Germinal center (tissue), 1 donor: ENCODE measurements around the gene GALNT9.
"Not testable (repeated sequence)": the region's sequence is repeated elsewhere in the genome, so short reads cannot be mapped to it uniquely, and the experiment has no call there.

Source experiments
- DNase-seq: peaks from one replicate; pipeline ENCODE4 v3.0.0; 2012; ENCODE audit warnings: mixed read lengths, low spot score

Gene GALNT9

DNA sequence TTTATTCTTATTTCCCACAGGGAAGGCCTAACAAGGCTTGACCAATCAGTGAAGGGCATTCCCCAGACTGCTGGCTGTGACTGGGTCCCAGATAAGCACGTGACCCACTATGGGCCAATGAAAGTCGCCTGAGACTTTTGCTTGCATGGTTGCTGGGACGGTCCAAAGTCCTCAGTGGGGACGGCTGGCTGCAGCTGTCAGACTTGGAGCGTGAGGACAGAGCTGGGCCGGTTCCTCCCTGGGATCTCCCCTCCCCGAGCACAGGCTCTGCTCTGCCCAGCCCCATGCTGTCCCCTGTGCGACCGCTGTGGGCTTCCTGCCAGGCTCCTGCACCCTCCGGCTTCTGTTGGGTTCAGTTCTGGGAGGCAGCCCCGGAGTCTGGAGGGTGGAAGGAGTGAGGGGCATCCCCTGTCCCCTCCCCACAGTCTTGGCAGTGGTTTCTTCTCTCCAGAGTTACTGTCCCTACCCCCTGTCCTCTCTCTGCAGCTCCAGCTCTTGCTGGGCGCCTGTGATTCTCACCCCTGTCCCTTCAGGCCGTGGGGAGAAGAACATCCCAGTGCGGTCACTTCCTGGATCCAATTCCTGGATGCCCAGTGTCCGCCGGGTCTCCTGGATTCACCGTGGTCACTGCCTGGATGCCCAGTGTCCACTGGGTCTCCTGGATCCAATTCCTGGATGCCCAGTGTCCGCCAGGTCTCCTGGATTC, 50.1 kb downstream of the GALNT9 start:
- no peak for DNase-seq

DNA sequence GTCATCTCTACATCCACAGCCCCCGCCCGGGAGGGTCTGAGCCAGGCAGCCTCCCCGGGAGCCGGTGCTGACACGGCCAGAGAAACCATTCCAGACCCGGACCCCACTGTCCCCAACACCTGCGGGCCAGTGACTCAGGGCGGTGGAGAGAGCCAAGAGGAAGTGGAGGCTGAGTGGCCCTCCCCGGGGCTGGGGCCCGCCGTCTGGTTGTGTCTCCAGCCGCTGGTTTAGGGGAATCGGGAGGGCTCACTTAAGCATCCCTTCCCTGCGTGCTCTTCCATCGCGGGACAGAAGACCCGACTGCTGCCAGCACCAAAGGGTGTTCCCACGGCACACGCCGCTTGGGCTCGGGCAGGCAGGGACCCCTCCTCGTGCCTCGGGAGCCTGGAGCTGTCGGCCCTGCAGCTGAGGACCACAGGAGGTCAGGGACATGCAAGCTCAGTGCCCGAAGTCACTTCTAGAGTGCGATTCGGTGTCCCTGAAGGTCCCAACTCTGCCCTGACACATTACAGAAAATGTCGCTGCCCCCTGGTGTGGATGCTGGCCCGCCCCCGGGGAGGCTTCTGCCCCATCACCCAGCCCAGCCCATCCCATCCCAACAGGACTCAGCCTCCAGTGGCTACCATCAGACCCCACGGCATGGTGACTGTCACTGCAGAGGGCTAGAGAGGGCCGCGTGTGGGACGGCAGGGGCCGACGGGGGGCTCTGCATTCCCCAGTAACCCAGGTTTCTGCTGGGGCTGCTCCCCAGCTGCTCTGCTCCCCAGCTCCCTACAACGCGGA, 50.8 kb downstream of the GALNT9 start:
- no peak for DNase-seq

DNA sequence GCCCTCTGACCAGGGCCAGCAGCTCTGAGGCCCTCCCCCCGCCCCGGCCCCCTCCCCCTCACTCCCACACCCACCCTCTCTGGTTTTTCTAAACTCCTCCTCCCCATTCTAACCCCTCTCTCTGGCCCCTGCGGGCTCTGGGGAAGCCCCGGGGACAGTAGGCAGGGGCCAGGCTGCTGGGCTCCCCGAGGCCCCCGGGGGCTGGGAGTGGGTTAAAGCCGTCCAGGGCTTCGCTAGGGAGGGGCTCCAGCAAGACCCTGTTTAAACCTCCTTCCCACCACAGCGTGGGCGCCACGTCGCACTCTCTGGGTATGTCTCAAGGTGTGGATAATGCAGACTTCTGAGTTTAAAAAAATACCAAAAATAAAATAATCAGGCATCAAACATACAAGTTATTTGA, 51.4 kb downstream of the GALNT9 start:
- DNase-seq = no peak

DNA sequence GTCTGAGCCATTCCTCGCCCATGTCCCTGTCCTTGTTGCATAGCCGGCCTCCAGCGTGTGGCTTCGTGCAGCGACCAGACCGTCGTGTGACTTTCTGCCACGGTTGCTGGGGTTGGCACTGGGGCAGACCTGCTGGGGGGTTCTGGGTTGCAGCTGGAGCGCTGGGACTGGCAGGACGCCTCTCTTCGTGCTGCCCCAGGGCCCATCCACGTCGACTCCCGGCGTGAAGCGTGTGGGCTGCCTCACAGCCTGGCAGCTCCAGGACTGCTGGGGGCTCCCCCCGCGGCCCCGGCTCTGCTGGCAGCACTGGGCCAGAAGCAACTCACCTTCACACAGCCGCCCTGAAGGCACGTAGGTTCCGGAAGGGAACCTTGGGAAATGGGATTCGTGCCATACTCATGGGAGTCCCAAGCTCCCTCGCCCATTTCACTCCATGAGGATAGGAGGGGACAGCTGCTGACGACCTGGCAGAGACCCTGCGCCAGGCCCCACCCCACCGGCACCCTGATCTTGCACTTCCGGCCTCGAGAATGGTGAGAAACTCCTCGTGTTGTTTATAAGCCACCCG, 51.9 kb downstream of the GALNT9 start:
- DNase-seq = no peak

DNA sequence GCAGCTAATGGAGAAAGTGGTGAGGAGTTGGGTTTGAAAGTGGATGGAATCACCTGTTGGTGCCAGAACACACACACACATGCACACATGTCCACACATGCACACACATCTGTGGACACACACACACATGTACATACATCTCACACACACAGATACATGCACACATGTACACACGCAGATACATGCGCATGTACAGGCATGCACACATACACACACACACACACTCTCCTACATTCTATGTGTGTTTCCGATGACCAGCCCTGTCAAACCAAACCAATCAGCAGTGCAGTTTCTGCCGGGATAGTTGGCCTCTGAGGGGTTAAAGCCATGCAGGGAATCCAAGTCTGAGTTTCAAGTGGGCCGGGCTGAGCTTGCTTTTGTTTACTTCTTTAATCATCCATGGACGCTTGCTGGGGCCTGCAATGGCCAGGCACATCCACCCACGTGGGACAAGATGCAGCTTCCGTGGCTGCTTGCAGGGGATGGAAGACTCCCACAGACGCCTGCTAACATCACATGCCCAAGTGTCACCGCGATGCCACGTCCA, 52.5 kb downstream of the GALNT9 start:
- no peak for DNase-seq

DNA sequence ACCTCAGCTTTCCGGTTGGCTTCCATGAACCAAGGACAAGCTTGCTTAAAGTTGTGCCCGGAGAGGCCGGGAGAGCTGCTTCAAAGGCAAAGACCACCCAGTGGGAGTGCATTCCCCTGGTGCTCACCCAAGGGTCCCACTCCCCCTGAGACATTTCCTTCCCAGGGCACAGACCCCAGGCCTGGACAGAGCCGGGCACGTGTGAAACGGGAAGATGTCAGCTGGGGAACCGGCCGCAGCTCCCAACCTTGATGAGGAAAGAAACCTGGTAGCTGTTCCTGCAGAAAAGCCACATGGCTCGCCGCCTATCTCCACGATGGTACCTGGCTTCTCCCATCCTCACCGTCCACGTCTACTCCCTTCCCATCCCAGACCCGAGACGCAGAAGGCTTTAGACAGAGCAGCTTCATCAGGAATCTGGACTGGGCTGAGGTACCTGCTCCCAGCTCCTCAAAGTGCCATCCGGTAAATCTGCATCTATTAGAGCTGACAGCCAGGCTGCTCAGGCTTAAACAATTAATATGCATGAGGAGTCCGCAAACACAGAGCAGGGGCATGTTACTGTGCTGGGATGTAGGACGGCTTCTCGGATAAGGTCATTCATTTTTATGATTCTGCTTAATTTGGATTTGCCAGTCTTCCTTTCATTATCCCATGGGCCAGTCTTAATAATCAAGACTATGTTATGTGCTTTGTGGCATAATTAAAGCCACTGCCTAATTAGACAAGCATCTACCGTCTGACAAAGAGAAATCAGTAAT, 53.1 kb downstream of the GALNT9 start:
- DNase-seq = no peak

DNA sequence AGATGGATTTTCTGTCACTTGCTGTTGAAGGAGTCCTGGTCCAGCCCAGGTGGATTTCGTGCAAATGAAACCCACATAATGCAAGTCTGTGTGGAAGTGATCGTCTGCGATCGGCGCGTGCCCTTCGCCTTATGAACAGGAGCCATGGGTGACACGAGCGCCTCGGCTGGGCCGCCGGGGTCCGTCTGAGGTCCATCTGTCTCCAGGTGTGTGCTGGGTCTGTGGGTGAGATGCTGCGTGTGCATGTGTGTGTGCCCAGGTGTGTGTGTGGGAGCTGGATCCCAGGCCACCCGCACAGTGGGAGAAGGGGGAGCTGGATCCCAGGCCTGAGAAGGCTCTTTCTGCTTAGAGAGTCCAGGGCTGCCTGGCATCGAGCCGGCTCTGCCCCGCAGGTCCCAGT, 53.8 kb downstream of the GALNT9 start:
- DNase-seq = no peak

DNA sequence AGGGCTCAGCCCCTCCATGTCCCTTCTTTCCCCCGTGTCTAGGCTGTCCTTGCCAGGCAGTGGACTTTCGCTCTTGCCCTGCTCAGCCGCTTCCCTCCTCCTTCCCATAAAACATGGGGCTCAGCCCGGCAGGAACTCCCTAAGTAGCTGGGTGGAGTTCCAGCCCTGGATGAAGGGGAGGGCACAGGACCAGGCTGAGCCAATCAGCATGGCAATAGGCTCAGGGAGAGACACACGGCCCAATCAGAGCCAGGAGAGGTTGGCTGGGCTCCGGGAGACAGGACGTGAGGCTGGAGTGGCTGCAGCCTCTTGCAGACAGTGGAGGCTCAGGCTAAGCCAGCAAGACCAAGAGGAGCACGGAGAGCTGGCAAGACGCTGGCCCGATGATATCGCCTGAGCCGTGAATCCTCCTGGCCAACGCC, 54.3 kb downstream of the GALNT9 start:
- DNase-seq = no peak

DNA sequence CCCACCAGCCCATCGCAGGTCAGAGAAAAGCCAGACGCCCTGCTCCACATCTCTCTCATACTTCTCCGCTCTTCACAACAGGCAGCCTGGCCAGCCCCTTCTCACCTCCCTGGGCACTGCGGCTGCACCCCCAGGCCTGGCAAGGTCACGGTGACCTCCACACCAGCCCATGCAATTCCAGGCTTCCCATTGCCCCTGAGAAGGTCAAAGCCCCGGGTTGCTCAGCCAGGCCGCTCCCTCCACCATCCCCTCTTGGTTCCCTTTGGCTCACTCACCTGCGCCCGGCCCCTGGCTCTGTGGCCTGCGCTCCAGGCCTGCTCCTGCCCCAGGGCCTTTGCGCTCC, 55.4 kb downstream of the GALNT9 start:
- no peak for DNase-seq

DNA sequence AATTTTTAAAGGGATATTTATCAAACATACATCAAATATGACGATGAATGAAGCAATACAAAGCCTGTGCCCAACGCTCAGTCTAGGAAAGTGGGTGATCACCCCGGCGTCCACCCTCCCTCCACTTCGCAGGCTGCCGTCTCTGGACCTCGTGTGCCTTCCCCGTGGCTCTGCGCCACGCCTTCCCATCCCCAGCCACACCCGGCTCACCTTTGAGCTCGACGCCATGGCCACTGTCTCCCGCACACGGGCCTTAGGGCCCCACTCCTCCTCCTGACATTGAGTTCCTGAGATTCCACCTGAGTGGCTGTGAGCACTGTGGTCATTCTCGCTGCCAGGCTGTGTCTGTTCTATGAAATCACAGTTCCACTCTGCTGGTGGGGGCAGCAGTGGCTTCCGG, 56.7 kb downstream of the GALNT9 start:
- no peak for DNase-seq

DNA sequence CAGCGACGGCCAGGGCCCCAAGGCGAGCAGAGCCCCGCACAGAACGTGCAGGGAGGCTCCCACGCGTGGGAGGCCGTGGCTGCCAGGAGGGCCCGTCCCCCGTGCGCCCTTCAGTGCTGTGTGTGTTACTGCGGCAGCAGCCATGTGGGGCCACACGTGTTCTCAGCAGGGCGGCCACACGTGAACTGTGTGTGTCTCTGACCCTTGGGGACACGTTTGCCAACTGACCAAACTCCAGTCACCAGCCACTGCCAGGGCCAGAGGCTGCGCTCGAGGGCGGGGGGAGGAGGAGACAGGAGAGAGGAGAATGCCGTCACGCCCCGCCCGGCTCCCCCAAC, 57.7 kb downstream of the GALNT9 start:
- no peak for DNase-seq

DNA sequence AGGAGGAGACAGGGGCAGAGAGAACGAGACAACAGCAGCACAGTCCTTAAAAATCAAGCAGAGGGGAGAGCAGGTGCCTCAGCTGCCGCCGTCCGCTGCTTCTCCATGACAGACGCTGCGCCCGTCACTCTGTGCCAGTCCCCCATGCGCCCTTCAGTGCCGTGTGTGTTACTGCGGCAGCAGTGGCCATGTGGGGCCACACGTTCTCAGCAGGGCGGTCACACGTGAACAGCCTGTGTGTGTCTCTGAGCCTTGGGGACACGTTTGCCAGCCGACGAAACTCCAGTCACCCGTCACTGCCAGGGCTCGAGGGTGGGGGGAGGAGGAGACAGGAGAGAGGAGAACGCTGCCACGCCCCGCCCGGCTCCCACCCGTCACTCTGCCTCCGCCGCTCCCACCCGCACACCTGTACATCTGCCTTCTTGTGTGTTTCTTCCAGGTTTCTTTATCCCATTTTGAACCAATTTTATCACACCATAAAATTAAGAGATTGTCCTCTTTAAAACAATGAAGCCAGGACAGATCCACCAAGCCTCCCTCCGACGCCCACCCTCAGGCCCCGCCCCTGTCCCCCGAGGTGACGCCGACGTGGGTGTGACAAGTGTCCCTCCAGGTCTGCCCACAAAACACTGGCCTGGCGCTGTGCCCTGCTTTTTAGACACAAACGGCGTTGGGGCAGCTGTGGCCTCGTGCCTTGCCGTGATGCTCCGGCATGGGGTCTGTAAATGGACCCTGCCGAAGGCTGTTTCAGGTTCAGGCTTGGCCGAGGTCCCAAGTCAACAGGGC, 58.2 kb downstream of the GALNT9 start:
- no peak for DNase-seq

DNA sequence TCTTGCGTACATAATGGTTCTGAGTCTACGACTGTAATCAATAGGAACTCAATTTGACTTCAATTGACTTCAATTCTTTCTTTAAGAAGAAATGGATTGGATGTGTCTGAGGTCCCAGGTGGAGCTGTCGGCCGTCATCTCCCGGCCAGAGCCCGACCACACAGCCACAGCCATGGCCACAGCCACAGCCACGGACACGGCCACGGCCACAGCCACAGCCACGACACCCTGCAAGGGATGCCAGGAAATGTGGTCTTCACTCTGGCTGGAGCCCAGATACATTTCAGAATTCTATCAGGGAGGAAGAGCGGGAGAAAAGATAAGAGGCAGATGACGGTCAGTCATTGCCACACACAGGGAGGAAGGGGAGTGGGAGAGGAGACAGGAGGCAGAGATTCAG, 58.9 kb downstream of the GALNT9 start:
- DNase-seq = no peak

DNA sequence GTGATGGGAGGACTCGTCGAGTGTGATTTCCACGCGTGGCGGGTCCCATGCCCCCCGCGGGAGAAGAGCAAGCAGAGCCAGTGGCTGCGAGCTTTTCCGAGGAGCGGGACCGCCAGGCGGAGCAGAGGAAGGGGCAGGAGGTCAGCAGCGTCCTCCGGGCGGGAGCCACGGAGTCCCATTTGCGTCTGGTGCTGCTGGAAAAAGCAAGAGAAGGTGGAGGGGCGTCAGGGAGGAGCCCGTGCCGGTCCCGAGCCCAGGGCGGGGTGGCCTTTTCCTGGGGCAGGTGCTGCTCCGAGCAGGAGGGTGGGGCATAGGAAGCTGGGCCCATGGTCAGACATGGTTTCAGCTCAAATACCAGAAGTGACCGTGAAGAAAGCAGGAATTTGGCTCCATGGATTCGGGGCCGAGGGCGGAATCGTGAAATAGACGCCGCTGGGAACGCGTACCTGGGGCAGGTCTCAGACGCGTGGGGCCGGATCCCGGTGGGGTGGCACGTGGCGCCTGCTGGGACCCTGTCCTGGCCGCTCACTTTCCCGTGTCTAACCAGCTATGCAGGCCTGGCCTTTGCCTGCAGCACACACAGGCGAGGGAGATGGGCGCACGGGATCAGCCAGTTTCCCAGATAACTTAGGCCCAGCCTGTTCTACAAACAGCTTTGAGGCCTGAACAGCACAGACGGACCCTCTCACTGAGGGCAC, 60.0 kb downstream of the GALNT9 start:
- DNase-seq = no peak

DNA sequence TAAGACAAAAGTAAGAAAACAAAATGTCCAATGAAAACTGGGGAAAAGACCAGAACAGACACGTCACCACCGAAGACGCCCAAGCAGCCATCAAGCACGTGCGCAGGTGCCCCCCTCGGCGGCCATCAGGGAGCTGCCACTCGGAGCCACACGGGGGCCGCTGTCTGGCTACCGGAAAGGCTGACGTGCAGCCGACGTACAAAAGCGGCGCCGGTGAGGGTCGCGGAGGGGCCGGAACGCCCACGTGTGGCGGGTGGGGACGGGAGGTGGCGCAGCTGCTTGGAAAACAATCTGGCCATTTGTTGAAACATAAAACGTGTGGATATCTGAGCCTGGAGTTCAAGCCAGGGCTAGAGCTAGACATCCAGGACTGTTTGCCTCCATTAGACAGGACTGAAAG, 60.7 kb downstream of the GALNT9 start:
- no peak for DNase-seq

DNA sequence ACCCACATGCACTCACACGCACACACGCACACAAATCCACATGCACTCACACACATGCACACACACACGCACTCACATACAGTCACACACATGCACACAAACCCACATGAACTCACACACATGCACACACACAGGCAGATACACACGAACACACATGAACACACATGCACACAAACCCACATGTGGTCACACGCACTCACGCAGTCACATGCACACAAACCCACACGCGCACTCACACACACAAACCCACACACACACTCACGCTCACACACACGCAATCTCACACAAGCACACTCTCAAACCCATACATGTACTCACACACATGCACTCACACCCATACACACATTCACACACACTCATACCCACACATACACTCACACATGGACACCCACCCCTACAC, 61.5 kb downstream of the GALNT9 start:
- DNase-seq = no peak

DNA sequence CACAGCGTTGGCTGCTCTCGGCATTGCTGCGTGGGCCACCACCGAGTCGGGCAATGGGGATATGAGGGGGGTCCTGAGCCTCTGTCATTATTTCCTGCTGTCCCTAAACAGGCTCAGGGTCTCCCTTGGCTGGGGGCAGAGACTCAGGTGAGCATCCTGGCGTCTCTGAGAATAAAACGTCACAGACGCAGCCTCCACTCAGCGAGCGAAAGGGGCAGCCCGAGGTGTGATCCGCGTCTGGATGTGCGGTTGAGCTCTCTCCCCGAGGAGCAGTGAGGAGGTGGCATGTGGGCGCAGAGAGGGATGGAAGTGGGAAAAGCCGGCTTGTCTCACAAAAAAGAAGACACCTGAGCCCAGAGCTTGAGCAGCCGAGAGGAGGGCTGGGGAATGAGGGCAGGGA, 62.6 kb downstream of the GALNT9 start:
- DNase-seq = no peak

DNA sequence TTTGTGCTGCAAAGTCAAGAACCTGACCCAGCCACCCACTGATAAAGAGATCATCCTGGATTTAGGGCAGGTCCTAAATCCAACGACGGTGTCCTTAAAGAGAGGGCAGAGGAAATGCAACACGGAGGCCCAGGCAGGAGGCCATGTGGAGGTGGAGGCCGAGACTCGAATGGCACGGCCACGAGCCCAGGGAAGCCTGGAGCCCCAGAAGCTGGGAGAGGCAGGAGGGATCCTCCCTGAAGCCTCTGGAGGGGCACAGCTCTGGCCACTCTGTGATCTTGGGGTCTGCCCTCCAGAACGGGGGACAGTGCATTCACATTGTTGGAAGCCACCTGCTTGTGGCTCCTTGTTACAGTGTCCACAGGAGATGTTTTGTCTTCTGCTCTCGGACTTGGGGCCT, 63.0 kb downstream of the GALNT9 start:
- DNase-seq = no peak

DNA sequence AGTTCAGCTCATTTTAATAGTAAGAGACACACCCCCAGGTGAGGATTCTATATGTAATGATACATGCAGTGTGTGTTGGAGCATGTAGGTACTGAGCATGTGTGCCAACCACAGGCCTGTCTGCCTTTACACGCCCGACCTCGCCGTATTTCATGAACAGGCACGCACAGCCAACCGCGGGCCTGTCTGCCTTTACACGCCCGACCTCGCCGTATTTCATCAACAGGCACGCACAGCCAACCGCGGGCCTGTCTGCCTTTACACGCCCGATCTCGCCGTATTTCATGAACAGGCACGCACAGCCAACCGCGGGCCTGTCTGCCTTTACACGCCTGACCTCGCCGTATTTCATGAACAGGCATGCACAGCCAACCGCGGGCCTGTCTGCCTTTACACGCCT, 63.6 kb downstream of the GALNT9 start:
- not testable (repeated sequence) for DNase-seq

DNA sequence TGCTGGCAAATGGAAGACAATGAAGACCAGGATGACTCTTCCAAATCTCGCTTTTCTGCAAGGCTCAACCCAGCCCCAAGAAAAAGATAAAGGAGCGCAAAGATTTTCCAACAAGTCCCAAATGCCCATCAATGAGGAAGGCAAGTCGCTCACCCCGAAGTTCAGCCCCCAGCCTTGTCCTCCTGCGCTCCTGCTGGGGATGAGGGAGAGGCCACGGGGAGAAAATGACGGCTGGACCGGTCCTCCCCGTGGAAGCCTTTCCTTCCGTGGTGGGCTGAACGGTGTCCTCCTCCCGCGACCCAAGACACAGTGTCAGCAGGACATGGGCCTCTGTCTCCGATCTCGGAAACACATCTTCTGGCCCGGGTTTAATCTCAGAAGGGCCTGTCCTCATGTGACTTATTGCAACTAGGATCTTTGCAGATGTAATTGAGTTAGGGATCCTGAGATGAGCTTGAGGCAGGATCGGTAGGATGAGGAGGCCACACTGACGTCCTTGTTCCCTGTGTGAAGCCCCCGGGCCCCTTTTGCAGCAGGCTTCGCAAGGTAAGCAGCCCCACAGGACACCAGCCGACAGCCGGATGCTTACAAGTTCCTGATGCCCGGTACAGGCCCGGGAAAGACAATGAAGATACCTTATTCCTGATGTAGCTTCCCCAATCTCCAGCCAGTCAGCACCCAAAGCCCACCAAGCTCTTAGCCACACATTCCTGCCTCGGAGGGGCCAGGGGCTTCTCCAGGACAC, 64.2 kb downstream of the GALNT9 start:
- no peak for DNase-seq
